B cell (primary cell): Measurements from ENCODE around the gene ATG16L1.

Experiments used
- EZH2 ChIP-seq: IDR thresholded peaks from 2 replicates; pipeline ENCODE4 v1.6.1; 2012; ENCODE audit warnings: borderline replicate concordance, low read depth, mild to moderate bottlenecking, moderate library complexity, low read length; ENCODE audit not compliant: insufficient read depth, poor library complexity, severe bottlenecking
- TF ChIP-seq, protein P1 (sequence below): fragments of 200-600 bp; IDR thresholded peaks from one replicate; pipeline ENCODE4 v1.8.0; 2022; ENCODE audit warnings: antibody characterized with exemption, mild to moderate bottlenecking

DNA sequence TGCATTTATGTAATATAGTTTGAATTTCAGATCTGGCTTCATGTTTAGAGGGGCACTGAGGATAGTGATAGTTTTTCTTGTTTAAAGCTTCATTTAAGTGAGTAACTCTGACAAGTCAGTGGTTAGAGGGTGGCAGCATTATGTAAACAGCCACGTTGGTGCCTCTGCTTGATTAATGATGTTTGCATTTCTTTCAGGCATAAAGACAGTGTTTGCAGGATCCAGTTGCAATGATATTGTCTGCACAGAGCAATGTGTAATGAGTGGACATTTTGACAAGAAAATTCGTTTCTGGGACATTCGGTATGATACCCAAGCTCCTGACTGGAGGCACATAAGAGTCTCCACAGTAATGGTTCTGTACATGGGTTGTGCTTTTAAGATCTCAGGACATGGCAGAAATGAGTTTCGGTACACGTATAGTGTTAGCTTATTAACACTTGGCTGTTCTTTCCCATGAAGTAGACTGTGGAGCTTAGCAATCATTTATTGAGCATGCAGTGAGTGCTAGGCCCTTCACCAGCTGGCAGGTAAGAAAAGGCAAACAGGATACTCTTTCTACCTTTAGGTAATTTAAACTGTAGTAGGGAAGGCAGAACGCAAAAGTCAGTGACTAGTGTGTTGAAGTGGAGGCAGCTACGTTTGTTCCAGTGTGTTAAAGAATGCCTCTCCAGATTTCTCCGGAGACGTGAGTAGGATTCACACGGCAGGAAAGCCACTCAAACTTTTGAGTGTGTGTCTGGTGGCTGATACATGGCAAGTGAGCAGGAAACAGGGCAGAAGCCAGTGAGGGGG, 38.8 kb downstream of the ATG16L1 start:
- TF ChIP-seq, protein P1, sequence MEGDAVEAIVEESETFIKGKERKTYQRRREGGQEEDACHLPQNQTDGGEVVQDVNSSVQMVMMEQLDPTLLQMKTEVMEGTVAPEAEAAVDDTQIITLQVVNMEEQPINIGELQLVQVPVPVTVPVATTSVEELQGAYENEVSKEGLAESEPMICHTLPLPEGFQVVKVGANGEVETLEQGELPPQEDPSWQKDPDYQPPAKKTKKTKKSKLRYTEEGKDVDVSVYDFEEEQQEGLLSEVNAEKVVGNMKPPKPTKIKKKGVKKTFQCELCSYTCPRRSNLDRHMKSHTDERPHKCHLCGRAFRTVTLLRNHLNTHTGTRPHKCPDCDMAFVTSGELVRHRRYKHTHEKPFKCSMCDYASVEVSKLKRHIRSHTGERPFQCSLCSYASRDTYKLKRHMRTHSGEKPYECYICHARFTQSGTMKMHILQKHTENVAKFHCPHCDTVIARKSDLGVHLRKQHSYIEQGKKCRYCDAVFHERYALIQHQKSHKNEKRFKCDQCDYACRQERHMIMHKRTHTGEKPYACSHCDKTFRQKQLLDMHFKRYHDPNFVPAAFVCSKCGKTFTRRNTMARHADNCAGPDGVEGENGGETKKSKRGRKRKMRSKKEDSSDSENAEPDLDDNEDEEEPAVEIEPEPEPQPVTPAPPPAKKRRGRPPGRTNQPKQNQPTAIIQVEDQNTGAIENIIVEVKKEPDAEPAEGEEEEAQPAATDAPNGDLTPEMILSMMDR, result no peak
- no peak for TF ChIP-seq EZH2
